ENCODE measurements around the gene NTHL1.

Gene NTHL1

DNA sequence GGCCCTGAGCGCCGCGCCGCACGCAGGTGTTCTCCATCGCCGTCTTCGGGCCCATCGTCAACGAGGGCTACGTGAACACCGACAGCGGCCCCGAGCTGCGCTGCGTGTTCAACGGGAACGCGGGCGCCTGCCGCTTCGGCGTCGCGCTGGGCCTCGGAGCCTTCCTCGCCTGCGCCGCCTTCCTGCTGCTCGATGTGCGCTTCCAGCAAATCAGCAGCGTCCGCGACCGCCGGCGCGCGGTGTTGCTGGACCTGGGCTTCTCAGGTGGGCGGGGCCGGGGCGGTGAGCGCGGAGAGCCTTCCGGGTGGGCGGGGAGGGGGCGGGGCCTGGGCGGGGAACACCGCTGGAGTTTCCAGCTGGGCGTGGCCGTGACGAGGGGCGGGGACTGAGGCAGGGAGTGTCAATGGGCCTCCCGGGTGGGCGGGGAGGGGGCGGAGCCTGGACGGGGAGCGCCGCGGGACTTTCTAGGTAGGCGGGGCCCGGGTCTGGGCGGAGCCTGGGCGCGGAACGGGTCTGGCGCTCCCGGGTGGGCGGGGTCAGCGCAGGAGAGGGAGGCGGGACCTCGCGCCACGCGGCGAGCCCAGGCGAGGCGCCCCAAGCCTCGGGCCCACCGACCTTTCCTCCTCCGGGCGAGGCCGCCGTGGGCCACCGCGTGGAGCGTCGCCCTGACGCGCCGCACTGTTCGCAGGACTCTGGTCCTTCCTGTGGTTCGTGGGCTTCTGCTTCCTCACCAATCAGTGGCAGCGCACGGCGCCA lies 55.5 kb downstream of the NTHL1 start:
- DNase-seq (ENCODE audit: low read depth): peak; percentile 78

DNA sequence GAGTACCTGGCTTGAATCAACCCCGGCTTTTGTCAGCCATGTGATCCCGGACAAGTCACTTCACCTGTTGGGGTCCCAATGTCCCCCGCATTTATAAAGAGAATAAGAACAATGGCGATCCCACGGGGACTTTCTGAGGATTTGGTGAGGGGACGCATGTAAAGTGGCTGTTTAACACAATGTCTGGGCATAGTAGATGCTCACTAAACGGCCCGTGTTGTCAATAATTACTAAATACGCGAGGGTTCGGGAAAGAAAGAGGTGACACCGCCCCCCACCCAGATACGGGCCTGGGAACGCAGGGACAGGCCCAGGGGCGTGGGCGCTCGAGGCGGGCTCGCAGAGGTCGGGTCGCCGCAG lies 56.1 kb downstream of the NTHL1 start:
- DNase-seq (ENCODE audit: low read depth): no peak

DNA sequence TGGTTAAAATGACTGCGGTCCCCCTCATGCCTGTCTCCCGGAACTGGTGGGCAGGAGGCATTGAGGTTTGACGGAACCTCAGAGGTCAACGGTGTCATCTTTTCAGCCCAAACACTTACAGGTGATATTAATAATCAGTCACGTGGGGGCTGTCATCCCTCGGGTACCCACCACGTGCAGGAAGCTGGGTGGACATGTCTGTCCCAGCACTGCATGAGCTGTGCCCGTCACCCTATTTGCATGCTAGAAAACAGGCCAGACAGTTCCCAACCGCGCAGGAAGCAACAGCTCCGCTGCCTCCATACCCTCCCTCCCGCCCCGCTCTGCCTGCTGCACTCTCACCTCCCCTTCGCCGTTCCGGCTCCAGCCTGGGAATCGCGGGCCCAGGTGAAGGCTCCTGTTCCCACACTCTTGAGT lies 56.5 kb downstream of the NTHL1 start:
- no peak for DNase-seq (ENCODE audit: low read depth)

DNA sequence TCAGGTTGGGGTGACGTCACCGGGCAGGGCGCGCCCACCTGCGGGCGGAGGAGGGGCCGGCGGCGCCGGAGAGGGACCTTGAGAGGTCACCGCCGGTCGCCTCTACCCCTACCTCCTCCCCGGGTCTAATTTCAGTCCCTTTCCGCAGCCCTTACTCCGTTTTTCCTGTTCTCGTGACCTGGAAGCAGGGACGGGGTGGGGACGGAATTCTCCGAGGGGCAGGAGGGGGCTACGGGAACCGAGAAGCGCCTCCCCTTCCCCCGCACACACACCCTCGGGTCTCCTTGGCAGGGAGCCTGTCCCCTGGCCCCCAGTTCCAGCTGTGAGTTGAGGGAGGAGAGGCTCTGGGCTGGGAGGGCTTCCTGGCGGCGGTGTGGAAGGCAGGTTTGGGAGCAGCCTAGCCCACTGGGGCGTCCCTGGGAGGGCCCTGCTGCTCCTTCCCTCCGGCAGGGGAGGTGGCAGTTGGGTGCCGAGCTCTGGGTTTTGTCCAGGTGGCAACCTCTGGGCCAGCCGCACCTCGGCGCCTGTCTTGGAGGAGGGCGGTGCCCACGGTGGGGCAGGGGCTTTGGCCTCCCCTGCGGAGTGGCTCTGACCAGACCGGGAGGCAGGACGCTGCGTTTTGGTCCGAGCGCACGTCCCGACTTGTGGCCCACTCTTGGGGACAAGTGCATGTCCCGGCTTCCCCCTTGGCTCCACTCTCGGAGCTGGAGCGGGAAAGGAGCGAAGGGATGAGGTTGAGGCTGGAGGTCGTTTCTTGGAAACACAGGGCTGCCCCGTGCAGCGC lies 57.1 kb downstream of the NTHL1 start:
- DNase-seq (ENCODE audit: low read depth): no peak

DNA sequence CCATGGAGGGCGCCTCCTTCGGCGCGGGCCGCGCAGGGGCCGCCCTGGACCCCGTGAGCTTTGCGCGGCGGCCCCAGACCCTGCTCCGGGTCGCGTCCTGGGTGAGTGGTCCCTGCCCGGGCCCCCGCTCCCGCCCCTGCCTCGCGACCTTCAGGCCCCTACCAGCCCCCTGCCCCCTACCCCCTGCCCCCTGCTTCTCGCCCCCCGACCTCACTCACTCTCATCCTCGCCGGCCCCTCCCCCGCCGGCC lies 57.6 kb downstream of the NTHL1 start:
- DNase-seq (ENCODE audit: low read depth): no peak

Measured in ELR (cell line).